LNCaP clone FGC (cell line): ENCODE data around the gene SMAD3.

Experiments used
- DNase-seq: peaks from one replicate; pipeline ENCODE4 v3.0.0-alpha.2; 2011; ENCODE audit warnings: low read depth
- H3K4me3 ChIP-seq: 2 replicates; pipeline ENCODE4 v1.5.1; 2011; ENCODE audit warnings: mild to moderate bottlenecking, low read depth, low read length, control low read depth
- CTCF ChIP-seq: IDR thresholded peaks from 2 replicates; pipeline ENCODE4 v1.5.1; 2012; ENCODE audit warnings: mild to moderate bottlenecking; ENCODE audit not compliant: control insufficient read depth, insufficient read depth; ENCODE audit errors: extremely low read depth

Gene SMAD3

GRCh38 chr15:67089217-67090193 lies 24.1 kb downstream of the SMAD3 start:
- H3K4me3 ChIP-seq, result no peak overlapping the region
- no peak for DNase-seq

GRCh38 chr15:67090297-67091070 lies 25.1 kb downstream of the SMAD3 start:
- no peak for TF ChIP-seq CTCF
- DNase-seq, result no peak
- no peak overlapping the region for H3K4me3 ChIP-seq

More at GRCh38 chr15:67089217-67090193, 24.1 kb downstream of the SMAD3 start:
- no peak for TF ChIP-seq CTCF

- DNase-seq, result no peak
- H3K4me3 ChIP-seq, result no peak overlapping the region
Observed at GRCh38 chr15:67091071-67091979, 25.9 kb downstream of the SMAD3 start.

GRCh38 chr15:67091980-67092677 lies 26.7 kb downstream of the SMAD3 start:
- TF ChIP-seq CTCF, result no peak
- DNase-seq, result no peak
- no peak overlapping the region for H3K4me3 ChIP-seq

More at GRCh38 chr15:67091071-67091979, 25.9 kb downstream of the SMAD3 start:
- no peak for TF ChIP-seq CTCF

- H3K4me3 ChIP-seq, result no peak overlapping the region
- no peak for DNase-seq
- TF ChIP-seq CTCF, result no peak
Observed at GRCh38 chr15:67092752-67093503, 27.5 kb downstream of the SMAD3 start.
